Left hindlimb (tissue), 1 donor: ENCODE results near the gene PLXDC2.

Experiments used
- DNase-seq: peaks from one replicate; pipeline ENCODE4 v3.0.0-alpha.2; 2018

The PLXDC2 gene

GRCh38 chr10:20073167-20073566 lies 256.9 kb downstream of the PLXDC2 start:
- DNase-seq, result no peak

- no peak for DNase-seq
Observed at GRCh38 chr10:20075713-20076112, 259.5 kb downstream of the PLXDC2 start.

- DNase-seq, result no peak
Observed at GRCh38 chr10:20084451-20084850, 268.2 kb downstream of the PLXDC2 start.

GRCh38 chr10:20085115-20085514 lies 268.9 kb downstream of the PLXDC2 start:
- no peak for DNase-seq

GRCh38 chr10:20087353-20087752 lies 271.1 kb downstream of the PLXDC2 start:
- DNase-seq, result no peak

GRCh38 chr10:20088061-20088701 lies 271.9 kb downstream of the PLXDC2 start:
- no peak for DNase-seq

- DNase-seq, result peak; percentile 41
Observed at GRCh38 chr10:20089879-20090278, 273.6 kb downstream of the PLXDC2 start.

GRCh38 chr10:20090831-20091230 lies 274.6 kb downstream of the PLXDC2 start:
- DNase-seq, result no peak

- no peak for DNase-seq
Observed at GRCh38 chr10:20091698-20092097, 275.5 kb downstream of the PLXDC2 start.

GRCh38 chr10:20093600-20093999 lies 277.4 kb downstream of the PLXDC2 start:
- no peak for DNase-seq

- no peak for DNase-seq
Observed at GRCh38 chr10:20094226-20094976, 278.2 kb downstream of the PLXDC2 start.

GRCh38 chr10:20100171-20100570 lies 283.9 kb downstream of the PLXDC2 start:
- DNase-seq, result no peak

GRCh38 chr10:20105236-20105635 lies 289.0 kb downstream of the PLXDC2 start:
- no peak for DNase-seq

- no peak for DNase-seq
Observed at GRCh38 chr10:20105931-20106330, 289.7 kb downstream of the PLXDC2 start.

- DNase-seq, result no peak
Observed at GRCh38 chr10:20108021-20108420, 291.8 kb downstream of the PLXDC2 start.

GRCh38 chr10:20109613-20110012 lies 293.4 kb downstream of the PLXDC2 start:
- DNase-seq, result no peak

- no peak for DNase-seq
Observed at GRCh38 chr10:20110125-20111100, 294.2 kb downstream of the PLXDC2 start.

GRCh38 chr10:20114179-20114578 lies 297.9 kb downstream of the PLXDC2 start:
- no peak for DNase-seq

- no peak for DNase-seq
Observed at GRCh38 chr10:20115894-20116293, 299.7 kb downstream of the PLXDC2 start.

- DNase-seq, result no peak
Observed at GRCh38 chr10:20117471-20117870, 301.2 kb downstream of the PLXDC2 start.

- DNase-seq, result no peak
Observed at GRCh38 chr10:20118119-20118518, 301.9 kb downstream of the PLXDC2 start.

GRCh38 chr10:20128811-20129210 lies 312.6 kb downstream of the PLXDC2 start:
- no peak for DNase-seq

- DNase-seq, result no peak
Observed at GRCh38 chr10:20132816-20133215, 316.6 kb downstream of the PLXDC2 start.
